SK-N-SH (cell line): Measurements from ENCODE around the gene CHIC2. TPM values are rescaled to one million over a fixed set of nuclear protein-coding genes. Genes with fewer than 3 reads are reported as not detected.
"Not testable (repeated sequence)": the region's sequence is repeated elsewhere in the genome, so short reads cannot be mapped to it uniquely, and the experiment has no call there.

Experiments
- CTCF ChIA-PET: fragments of 300-600, 350-600 bp; formaldehyde crosslinking; extraction: SDS; loops from one replicate; lab custom pipeline; 2021; lab: Yijun Ruan, JAX
- POLR2A ChIA-PET: fragments of 350-600 bp; sonication (Branson Sonifier 250); formaldehyde crosslinking; extraction: SDS; loops from one replicate; lab custom pipeline; 2020; ENCODE audit warnings: antibody characterized with exemption, inconsistent platforms; lab: Yijun Ruan, JAX
- DNase-seq: peaks from one replicate; pipeline ENCODE4 v3.0.0; 2012
- H2AFZ ChIP-seq: fragments of 200-600 bp; sonication (generic); 2 replicates; pipeline ENCODE4 v1.8.1; 2016; ENCODE audit warnings: antibody characterized with exemption, mild to moderate bottlenecking, low read depth
- H3F3A ChIP-seq: fragments of 200-600 bp; sonication (generic); replicated peaks from 2 replicates; pipeline ENCODE3; 2016; ENCODE audit warnings: antibody characterized with exemption, mild to moderate bottlenecking; ENCODE audit not compliant: insufficient read depth
- H3K27ac ChIP-seq, 2 experiments: fragments of 200-500 bp in 1 of 2; fragments of 200-600 bp in 1 of 2; sonication (Bioruptor generic) in 1 of 2; sonication (generic), shearing (Covaris generic) in 1 of 2; 2 replicates each; pipeline versions ENCODE4 v1.5.1 to v1.6.1; 2014 to 2016; ENCODE audit warnings: low read depth in 2 of 2, inconsistent platforms in 1 of 2, low read length in 1 of 2, mild to moderate bottlenecking in 1 of 2, mixed read lengths in 1 of 2
- H3K27me3 ChIP-seq: fragments of 200-600 bp; sonication (generic), shearing (Covaris generic); 2 replicates; pipeline ENCODE4 v1.6.1; 2016; ENCODE audit warnings: mixed run types; ENCODE audit not compliant: insufficient read depth
- H3K36me3 ChIP-seq, 2 experiments: fragments of 200-500 bp in 1 of 2; fragments of 200-600 bp in 1 of 2; sonication (Bioruptor generic) in 1 of 2; sonication (generic) in 1 of 2; replicated peaks in 1 of 2; 2 replicates each; pipeline versions ENCODE3 to v1.5.1; 2014 to 2016; ENCODE audit warnings: low read length in 1 of 2, mild to moderate bottlenecking in 1 of 2; ENCODE audit not compliant: insufficient read depth in 2 of 2, control insufficient read depth in 1 of 2
- H3K4me1 ChIP-seq, 2 experiments: fragments of 200-500 bp in 1 of 2; fragments of 200-600 bp in 1 of 2; sonication (Bioruptor generic) in 1 of 2; sonication (generic), shearing (Covaris generic) in 1 of 2; 2 replicates each; pipeline versions ENCODE4 v1.5.1 to v1.6.1; 2014 to 2016; ENCODE audit warnings: low read depth in 1 of 2, low read length in 1 of 2, mixed run types in 1 of 2; ENCODE audit not compliant: insufficient read depth in 2 of 2, control insufficient read depth in 1 of 2
- H3K4me2 ChIP-seq: fragments of 200-600 bp; sonication (generic), shearing (Covaris generic); 2 replicates; pipeline ENCODE4 v1.6.1; 2017; ENCODE audit warnings: mixed run types
- H3K4me3 ChIP-seq, 2 experiments: fragments of 200-500 bp in 1 of 2; fragments of 200-600 bp in 1 of 2; sonication (Bioruptor generic) in 1 of 2; sonication (generic), shearing (Covaris generic) in 1 of 2; 2 replicates each; pipeline versions ENCODE4 v1.5.1 to v1.8.1; 2014 to 2016; ENCODE audit warnings: low read depth in 2 of 2, inconsistent platforms in 1 of 2, low read length in 1 of 2, mild to moderate bottlenecking in 1 of 2, mixed read lengths in 1 of 2, moderate library complexity in 1 of 2
- H3K79me2 ChIP-seq: fragments of 200-600 bp; sonication (generic); 2 replicates; pipeline ENCODE4 v1.8.1; 2017; ENCODE audit warnings: mild to moderate bottlenecking; ENCODE audit not compliant: insufficient read depth
- H3K9ac ChIP-seq: fragments of 200-600 bp; sonication (generic); 2 replicates; pipeline ENCODE4 v1.6.1; 2017; ENCODE audit warnings: mixed run types
- H3K9me2 ChIP-seq: fragments of 200-600 bp; sonication (generic); 2 replicates; pipeline ENCODE4 v1.6.1; 2017; ENCODE audit warnings: mixed run types
- H3K9me3 ChIP-seq: fragments of 200-600 bp; sonication (generic); 2 replicates; pipeline ENCODE4 v1.6.1; 2017; ENCODE audit warnings: mixed run types, mild to moderate bottlenecking, moderate library complexity
- H4K20me1 ChIP-seq: fragments of 200-600 bp; sonication (generic); 2 replicates; pipeline ENCODE4 v1.6.1; 2017; ENCODE audit warnings: mild to moderate bottlenecking, mixed run types; ENCODE audit not compliant: insufficient read depth
- CHD2 ChIP-seq: fragments of 150-350 bp; IDR thresholded peaks from 2 replicates; pipeline ENCODE4 v1.6.1; 2018; ENCODE audit warnings: low read length; ENCODE audit not compliant: partially characterized antibody
- EP300 ChIP-seq, 2 experiments: IDR thresholded peaks; 2 replicates each; pipeline versions ENCODE4 v1.4.0 to v1.6.1; 2012; ENCODE audit warnings: borderline replicate concordance in 1 of 2, low read depth in 1 of 2, low read length in 1 of 2
- EZH2phosphoT487 ChIP-seq: fragments of 200-600 bp; sonication (generic); IDR thresholded peaks from 2 replicates; pipeline ENCODE4 v1.6.1; 2017; ENCODE audit warnings: low read depth, mixed run types, mild to moderate bottlenecking, antibody characterized with exemption, moderate library complexity, borderline replicate concordance
- JUND ChIP-seq: IDR thresholded peaks from 2 replicates; pipeline ENCODE4 v1.4.0; 2012
- MAX ChIP-seq: IDR thresholded peaks from 2 replicates; pipeline ENCODE4 v1.4.0; 2012; ENCODE audit warnings: low read depth
- MEF2A ChIP-seq: IDR thresholded peaks from 2 replicates; pipeline ENCODE4 v1.4.0; 2012; ENCODE audit warnings: low read depth, borderline replicate concordance
- NRF1 ChIP-seq: IDR thresholded peaks from 2 replicates; pipeline ENCODE4 v1.6.1; 2012; ENCODE audit warnings: low read depth, mild to moderate bottlenecking, low read length
- TAF1 ChIP-seq: IDR thresholded peaks from 2 replicates; pipeline ENCODE4 v1.6.1; 2012; ENCODE audit warnings: low read depth, mild to moderate bottlenecking, low read length, moderate library complexity, borderline replicate concordance
- TCF12 ChIP-seq: IDR thresholded peaks from 2 replicates; pipeline ENCODE4 v1.4.0; 2012
- USF1 ChIP-seq: IDR thresholded peaks from 2 replicates; pipeline ENCODE4 v1.4.0; 2012; ENCODE audit warnings: low read depth, borderline replicate concordance
- WGBS: methylation state at CpG from one replicate; pipeline ENCODE4 v1.1.6; 2017; ENCODE audit warnings: low lambda C conversion rate; 5-methylcytosine and 5-hydroxymethylcytosine counted together
- polyA plus RNA-seq, 3 experiments: library from polyadenylated mRNA; depleted of rRNA; stranded (reverse); fragments of >200 nt; gene quantifications; 2 replicates each; pipeline ENCODE4 v1.2.3, GENCODE V29; 2012

Gene CHIC2
- polyA plus RNA-seq, 1 of the 3 experiments (the other 2 are of a cell fraction), result 26.8 TPM

- Histone ChIP-seq H3K36me3 (peaks cover 2 to 19% of the 10 kb centered on the region in 2 experiments), H3K9me2 (no peaks in the 10 kb centered on the region), H3K4me3 (no peak overlapping the region), H3K9ac (no peak overlapping the region), H3K79me2 (peaks cover 82% of the 10 kb centered on the region), H4K20me1 (peaks cover 24% of the 10 kb centered on the region), H3K27me3 (no peaks in the 10 kb centered on the region), H3K9me3 (no peaks in the 10 kb centered on the region), H3K4me2 (no peak overlapping the region), H3K4me1 (peaks cover 0 to 9% of the 10 kb centered on the region in 2 experiments; a peak in 2 of 4 replicates), H3K27ac (no peak overlapping the region), H3F3A (peaks cover 3% of the 10 kb centered on the region), H2AFZ (no peak overlapping the region)
- ChIA-PET POLR2A (no interaction called here), CTCF (no interaction called here)
- no peak for DNase-seq
- TF ChIP-seq EZH2phosphoT487 (no peak), CHD2 (no peak)
- WGBS, result 93% methylated on average over 1 of the region's 1 CpG
Measured at GRCh38 chr4:54027311-54027710, 37.1 kb downstream of the CHIC2 start.

- Histone ChIP-seq H3K27me3 (no peaks in the 10 kb centered on the region), H4K20me1 (peaks cover 41% of the 10 kb centered on the region), H3K27ac (no peak overlapping the region), H3K36me3 (peaks cover 2 to 19% of the 10 kb centered on the region in 2 experiments), H3K4me3 (no peak overlapping the region), H3K9ac (no peak overlapping the region), H3K4me2 (no peak overlapping the region), H3K9me2 (no peaks in the 10 kb centered on the region), H3F3A (peaks cover 3% of the 10 kb centered on the region), H2AFZ (no peak overlapping the region), H3K79me2 (peaks cover 89% of the 10 kb centered on the region), H3K9me3 (no peaks in the 10 kb centered on the region), H3K4me1 (peaks cover 0 to 9% of the 10 kb centered on the region in 2 experiments; a peak in 2 of 4 replicates)
- TF ChIP-seq JUND (no peak), NRF1 (no peak), TCF12 (no peak), MEF2A (no peak), USF1 (no peak), EP300 (IDR thresholded peaks at IDR 0.05; ENCODE audit: borderline replicate concordance in 1 of 2, low read depth in 1 of 2, low read length in 1 of 2) (no peak), MAX (no peak), CHD2 (no peak), EZH2phosphoT487 (no peak), TAF1 (no peak)
- ChIA-PET POLR2A (no interaction called here), CTCF (no interaction called here)
- WGBS, result 96% methylated on average over 7 of the region's 7 CpGs
- no peak for DNase-seq
Measured at GRCh38 chr4:54025582-54025981, 38.8 kb downstream of the CHIC2 start.

GRCh38 chr4:54023019-54023418, 41.4 kb downstream of the CHIC2 start:
- H3K9ac ChIP-seq, H3K4me1 ChIP-seq, H2AFZ ChIP-seq, H3K27me3 ChIP-seq, H3K9me3 ChIP-seq, DNase-seq, H3K27ac ChIP-seq, H3K9me2 ChIP-seq, POLR2A ChIA-PET, CTCF ChIA-PET, H3F3A ChIP-seq, H3K4me2 ChIP-seq, H3K4me3 ChIP-seq, H3K36me3 ChIP-seq: not testable (repeated sequence)
- H3K79me2 ChIP-seq, result peaks cover 90% of the 10 kb centered on the region
- H4K20me1 ChIP-seq, result peaks cover 46% of the 10 kb centered on the region
- WGBS, result 97% methylated on average over 8 of the region's 8 CpGs
